A204.1 (cell line): ENCODE data around the gene CABP7.

Experiments used
- FAIRE-seq: peaks from 2 replicates; lab custom pipeline; 2012; peaks lifted over from hg19 to GRCh38; lab: Jason Lieb, UNC

Gene CABP7

DNA sequence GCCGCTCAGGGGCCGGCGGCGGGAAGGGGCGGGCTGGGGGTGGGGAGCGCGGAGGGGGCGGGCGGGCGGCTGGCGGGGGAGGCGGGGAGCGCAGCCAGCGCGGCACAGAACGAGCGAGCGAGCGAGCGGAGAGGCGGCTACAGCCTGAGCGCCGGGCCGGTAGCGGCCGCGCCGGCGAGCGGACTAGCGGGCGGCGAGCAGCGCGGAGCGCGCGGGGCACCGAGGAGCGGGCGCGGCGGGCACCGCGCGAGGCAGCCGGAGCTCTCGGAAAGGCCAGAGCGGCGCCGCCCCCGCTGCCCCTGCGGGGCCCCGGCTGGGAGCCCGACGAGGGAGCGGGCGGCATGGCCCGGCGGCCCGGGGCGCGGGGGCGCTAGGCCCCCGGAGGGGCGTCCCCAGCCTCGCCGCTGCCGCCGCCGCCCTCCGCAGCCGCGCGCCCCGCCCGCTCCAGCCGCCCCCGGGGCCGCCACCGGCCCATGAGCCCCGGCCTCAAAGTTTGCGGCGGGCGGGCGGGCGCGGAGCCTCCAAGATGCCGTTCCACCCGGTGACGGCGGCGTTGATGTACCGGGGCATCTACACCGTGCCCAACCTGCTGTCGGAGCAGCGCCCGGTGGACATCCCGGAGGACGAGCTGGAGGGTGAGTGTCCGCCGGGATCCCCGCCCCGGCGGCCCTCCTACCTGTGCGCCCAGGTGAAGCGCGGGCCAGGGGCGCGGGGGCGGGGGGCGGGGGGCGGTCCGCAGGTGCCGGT, at the start of gene CABP7:
CABP7 (plus strand) TSS at position 105 of the 747 bp plus-strand sequence; CDS start at position 527, 422 bp downstream.
- no peak for FAIRE-seq

DNA sequence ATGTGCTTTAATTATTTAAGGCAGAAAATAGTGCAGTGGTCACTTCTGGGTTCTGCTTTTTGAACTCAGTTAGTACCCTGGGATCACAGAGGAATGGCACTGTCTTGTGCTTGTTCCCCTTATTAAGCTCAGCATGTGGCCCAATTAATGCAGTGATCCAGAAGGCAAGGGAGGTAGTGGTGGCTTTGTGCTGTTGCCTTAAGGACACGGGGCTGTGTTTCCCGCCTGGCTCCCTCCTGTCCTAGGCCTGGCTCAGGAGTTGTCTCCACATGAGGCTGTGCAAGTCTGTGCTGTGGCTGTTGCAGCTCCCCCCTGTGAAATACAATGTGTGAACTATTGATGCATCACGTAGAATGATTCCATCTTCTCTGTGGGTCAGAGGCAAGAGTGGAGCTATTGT, 49.2 kb upstream of the CABP7 start:
- no peak for FAIRE-seq

DNA sequence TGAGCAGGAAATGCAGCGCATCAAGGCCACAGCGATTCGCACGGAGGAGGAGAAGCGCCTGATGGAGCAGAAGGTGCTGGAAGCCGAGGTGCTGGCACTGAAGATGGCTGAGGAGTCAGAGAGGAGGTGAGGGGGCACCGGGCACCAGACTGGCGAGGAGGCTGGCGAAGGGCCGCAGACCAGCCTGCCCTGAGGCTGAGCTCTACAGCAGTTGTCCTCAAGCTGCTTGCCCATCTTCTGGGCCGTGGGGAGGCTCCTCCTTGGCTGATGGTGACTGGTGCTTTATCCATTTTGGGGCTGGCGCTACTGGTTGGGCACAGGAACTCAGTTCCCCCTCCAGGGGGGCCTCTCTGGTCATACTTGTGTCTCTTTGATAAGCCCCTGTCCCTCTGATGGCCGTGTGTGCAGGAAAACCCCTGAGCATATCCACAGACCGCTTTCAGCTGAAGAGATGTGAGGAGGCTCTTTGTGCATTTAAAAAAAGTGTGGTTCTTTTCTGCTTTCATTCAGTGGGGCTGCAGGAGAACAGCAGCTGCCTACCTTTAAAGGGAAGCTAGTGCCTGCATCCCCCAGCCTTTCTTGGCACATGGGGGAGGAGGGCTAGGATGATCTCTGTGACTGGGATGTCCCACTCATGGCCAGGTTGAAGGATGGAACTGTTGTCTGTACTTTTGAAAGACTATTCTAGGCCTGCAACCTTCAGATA, 46.3 kb upstream of the CABP7 start:
- FAIRE-seq: no peak

DNA sequence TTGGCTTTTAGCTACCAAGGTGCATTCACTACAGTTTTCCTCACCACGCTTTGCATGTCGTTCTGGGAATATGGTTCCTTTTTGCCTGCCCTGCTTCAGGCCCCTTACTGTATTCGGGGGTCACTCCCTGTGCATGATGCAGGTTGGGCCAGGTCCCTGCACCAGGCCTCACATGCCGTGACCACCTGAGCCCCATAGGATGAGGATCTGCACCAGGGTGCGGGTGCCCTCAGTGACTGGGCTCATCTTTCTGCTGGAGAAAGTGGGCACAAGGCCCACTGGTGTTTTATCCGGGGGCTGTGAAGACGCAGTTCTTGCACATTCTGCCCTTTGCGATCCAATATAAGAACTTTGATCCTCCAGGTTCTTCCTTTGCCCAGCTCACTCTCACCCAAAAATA, 45.7 kb upstream of the CABP7 start:
- FAIRE-seq: no peak

DNA sequence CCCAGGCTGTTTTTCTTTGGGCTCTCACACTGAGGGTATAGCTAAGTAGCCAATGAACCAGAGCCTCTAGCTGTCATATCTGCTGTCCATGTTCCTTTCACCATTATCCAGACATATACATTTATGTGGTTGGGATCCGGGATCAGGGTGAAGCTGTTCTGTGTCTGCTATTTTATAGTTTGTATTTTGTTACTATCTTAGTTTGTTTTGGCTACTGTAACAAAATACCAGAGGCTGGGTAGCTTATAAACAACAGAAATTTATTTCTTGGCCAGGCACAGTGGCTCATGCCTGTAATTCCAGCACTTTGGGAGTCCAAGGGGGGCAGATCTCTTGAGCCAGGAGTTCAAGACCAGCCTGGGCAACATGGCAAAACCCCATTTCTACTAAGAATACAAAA, 40.5 kb upstream of the CABP7 start:
- FAIRE-seq: no peak

DNA sequence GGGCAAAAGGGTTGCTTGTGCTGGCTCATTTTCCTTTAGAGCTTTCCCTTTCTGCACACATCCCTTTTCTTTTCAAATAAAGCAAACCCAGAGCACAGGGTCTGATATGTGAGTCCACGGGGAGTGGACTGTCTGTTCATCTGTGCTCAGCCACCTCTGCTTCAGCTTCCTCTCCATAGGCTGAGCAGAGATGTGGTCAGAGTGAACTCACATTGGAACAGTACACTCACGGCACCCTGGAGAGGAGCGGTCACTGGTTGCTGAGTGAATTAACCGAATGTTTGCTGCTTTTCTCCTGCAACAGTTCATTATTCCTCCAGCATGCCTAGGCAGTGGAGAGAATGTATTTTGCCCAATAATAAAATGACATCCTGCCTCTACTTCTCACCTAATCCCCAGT, 36.3 kb upstream of the CABP7 start:
- FAIRE-seq: no peak

GRCh38 chr22:29684244-29684643, 35.6 kb upstream of the CABP7 start:
- no peak for FAIRE-seq

DNA sequence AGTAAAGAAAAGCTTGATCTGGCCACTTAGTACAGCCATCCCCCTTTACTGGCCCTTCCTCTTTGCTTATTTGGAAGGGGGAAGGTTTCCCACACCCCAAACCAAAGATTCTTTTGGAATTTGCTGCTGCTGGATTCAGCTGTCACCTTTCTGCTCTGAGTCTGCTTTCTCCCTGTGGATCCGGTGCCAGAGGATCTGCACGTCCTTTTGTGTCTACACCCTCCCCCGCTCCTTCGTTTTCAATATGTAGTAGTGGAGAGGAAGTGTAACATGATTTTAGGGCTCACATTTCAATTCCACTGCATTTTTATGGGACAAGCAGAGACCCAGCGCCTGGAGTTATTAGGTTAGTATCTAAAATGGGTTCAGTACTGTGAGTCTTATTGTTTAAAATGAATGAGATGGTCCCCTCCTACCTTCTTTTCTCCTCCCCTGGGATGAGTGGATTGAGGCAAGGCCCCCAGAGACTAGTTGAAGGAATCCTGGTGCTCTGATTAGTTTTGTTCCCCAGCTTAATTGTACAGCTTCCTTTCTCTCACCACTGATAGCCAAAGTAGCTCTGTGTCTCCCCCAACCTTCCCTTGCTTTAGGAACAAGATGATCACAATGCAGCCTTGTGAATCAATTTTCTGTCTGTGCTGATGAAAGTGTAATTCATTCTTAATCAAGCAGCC, 30.5 kb upstream of the CABP7 start:
- no peak for FAIRE-seq

DNA sequence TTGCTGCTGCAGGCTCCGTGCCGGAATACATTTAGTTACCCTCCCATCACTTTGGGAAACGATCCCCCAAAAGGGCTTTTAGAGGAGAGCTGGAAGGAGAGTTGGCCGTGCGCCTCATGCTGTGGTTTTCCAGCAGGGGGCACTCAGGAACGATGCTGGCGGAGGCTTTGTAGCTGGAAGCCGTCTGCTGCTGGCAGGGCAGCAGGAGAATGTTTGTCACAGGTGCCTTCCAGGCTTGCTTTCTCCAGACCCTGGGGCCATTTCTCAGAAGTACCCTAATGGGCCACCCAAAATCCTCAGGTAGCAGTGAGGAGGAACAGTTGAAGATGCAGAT, 30.0 kb upstream of the CABP7 start:
- FAIRE-seq: no peak

- no peak for FAIRE-seq
Observed at GRCh38 chr22:29690476-29690875, 29.3 kb upstream of the CABP7 start.

DNA sequence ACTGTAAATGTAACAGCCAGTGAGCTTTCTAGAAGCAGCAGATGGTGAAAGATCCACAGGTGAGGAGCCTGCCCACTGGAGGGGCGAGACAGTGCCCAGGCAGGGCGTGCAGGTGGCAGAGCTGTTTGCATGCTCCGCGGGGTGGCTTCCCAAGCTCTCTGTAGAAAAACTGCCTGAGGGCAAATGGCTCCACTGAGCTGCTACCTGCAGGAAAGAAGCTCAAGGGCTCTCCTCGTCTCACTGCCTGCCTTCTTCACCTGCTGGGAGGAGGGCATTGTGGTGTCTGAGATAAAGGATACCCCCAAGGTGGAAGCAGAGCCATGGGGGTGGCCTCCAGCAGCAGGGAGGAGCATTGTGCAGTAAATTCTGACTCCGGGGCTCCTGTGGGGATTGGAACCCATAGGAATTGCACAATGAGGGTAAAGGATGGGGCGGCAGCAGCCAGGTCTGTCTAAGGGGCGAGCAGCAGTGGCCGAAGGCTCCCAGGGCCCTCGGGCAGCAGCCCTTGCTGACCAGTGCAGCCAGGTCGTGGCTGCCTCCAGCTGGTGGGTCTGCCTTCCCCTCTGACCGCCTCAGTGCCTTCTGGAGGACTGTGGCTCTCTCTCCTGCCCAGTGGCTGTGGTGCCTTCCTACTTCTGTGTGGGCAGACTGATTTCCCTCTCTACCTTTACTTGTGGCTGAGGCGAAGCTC, 28.0 kb upstream of the CABP7 start:
- no peak for FAIRE-seq

DNA sequence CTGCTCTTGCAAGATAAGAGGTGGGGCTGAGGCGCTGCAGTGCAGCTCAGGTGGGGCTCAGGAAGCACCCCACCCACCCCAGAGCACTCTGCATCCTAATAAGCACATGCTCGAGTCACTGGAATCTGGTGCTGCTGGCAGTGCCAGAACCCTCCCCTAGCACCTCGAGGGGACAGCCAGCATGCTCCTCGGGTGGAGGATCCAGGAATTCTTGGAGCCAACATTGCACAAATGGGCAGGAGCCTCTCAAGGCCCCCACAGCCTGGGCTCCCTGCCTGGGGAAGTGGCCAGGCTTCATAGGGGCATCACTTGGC, 27.5 kb upstream of the CABP7 start:
- FAIRE-seq: no peak

- no peak for FAIRE-seq
Observed at GRCh38 chr22:29693161-29693560, 26.6 kb upstream of the CABP7 start.

GRCh38 chr22:29693671-29694070, 26.1 kb upstream of the CABP7 start:
- FAIRE-seq: no peak

- FAIRE-seq: no peak
Observed at GRCh38 chr22:29695129-29695926, 24.5 kb upstream of the CABP7 start.

GRCh38 chr22:29697853-29698598, 21.8 kb upstream of the CABP7 start:
- no peak for FAIRE-seq

DNA sequence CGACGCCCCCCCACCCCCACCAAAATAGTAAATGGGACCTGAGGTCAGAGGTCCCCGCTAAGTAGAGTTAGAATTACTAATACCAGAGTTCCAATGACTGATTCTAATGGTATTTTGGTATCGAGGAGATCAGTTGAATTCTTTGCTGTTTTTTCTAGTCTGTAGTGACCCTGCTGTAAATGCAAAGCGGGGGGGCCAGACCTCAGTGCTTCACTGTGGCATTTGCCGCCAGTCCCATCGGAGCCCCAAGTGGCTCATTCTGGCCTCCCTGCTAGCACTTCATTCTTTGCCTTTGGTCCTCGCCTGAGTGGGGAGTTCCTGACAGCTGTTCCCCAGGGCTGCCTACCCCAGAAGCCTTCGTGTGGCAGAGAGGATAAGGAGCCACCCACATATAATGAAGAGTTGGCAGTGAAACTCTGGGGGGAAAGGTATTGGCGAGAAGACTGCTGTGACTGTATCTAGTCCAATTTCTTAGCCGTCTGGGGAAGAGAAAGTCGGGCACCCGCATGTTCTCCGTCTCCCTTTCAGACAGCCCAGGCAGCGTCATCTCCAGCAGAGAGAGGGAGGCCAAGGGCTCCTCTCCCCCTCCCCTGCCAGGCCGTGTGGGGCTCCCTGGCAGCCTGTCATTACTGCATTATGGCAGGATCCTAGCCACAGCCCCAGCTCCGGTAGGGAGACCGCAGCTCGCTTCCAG, 19.4 kb upstream of the CABP7 start:
- FAIRE-seq: no peak

GRCh38 chr22:29700900-29701154, 19.0 kb upstream of the CABP7 start:
- FAIRE-seq: no peak

DNA sequence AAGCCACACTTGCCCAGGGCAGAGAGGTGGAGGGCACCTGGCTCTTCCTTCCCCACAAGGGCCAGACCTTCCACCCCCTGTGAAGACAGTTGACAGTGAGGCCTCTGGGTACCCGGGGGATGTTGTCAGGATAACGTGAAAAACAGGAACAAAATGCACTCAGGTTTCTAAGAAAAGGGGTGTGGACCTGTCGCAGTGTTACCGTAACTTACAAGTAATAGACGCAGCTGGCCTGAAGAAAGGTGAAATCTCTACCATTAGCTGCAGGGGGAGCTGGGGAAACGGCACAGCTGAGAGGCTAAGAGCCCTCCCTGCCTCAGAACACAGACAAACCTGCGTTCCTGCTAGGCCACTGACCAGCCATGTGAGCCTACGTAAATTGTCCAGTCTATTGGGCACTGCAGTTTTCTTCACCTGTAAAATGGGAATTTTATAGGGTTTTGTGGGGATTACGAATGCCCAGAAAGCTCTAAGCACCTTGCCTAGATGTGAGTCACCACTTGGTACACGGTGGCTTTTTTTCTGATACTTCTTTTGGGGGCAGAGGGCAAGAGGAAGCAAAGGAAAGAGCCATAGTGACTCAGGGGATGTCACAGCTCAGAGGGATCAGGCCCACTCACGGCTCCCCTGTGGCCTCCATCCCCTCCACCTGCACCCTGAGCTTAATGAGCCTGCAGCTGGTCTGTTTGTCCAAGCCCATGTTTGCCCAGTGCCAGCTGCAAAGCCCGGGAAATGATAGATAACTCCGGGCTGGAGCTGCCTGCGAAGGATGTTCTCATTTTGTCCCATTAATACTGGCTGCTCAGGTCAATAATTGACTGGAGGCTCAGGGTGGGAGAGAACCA, 18.4 kb upstream of the CABP7 start:
- FAIRE-seq: no peak
